Keratinocyte (primary cell): ENCODE measurements around the gene FUZ. TPM values are rescaled to one million over a fixed set of nuclear protein-coding genes. Genes with fewer than 3 reads are reported as not detected.
A peak's percentile ranks its signal among the peaks of the same experiment; 100 is the strongest.

ENCODE experiments used
- DNase-seq: peaks from one replicate; pipeline ENCODE4 v3.0.0-alpha.2; 2011; ENCODE audit warnings: low read depth, missing footprints, low spot score
- FAIRE-seq: peaks from 2 replicates; lab custom pipeline; 2011; peaks lifted over from hg19 to GRCh38; lab: Jason Lieb, UNC
- H2AFZ ChIP-seq: 2 replicates; pipeline ENCODE4 v1.6.0; 2012; ENCODE audit warnings: low read length, control low read depth, inconsistent platforms; ENCODE audit not compliant: control insufficient read depth
- H3K27ac ChIP-seq: 2 replicates; pipeline ENCODE4 v1.5.1; 2011; ENCODE audit warnings: low read length; ENCODE audit not compliant: control insufficient read depth, insufficient read depth
- H3K27me3 ChIP-seq: 3 replicates; pipeline ENCODE4 v1.6.0; 2011; ENCODE audit warnings: low read length; ENCODE audit not compliant: control insufficient read depth, insufficient read depth; ENCODE audit errors: extremely low read depth
- H3K36me3 ChIP-seq, 2 experiments: 2 replicates in 1 of 2; 3 replicates in 1 of 2; pipeline ENCODE4 v1.5.1; 2011; ENCODE audit warnings: low read length in 2 of 2, mild to moderate bottlenecking in 1 of 2; ENCODE audit not compliant: control insufficient read depth in 2 of 2, insufficient read depth in 2 of 2; ENCODE audit errors: extremely low read depth in 1 of 2
- H3K4me1 ChIP-seq: 3 replicates; pipeline ENCODE4 v1.5.1; 2011; ENCODE audit warnings: low read length; ENCODE audit not compliant: control insufficient read depth, insufficient read depth; ENCODE audit errors: extremely low read depth
- H3K4me2 ChIP-seq: 3 replicates; pipeline ENCODE4 v1.6.0; 2011; ENCODE audit warnings: low read depth, low read length; ENCODE audit not compliant: control insufficient read depth, insufficient read depth; ENCODE audit errors: extremely low read depth
- H3K4me3 ChIP-seq, 3 experiments: fragments of 200-600 bp in 1 of 3; sonication (generic) in 1 of 3; 2 replicates in 2 of 3; 3 replicates in 1 of 3; pipeline ENCODE4 v1.5.1; 2011 to 2016; ENCODE audit warnings: low read length in 3 of 3, mild to moderate bottlenecking in 3 of 3, control low read depth in 2 of 3, inconsistent platforms in 1 of 3, low read depth in 1 of 3, mixed read lengths in 1 of 3, mixed run types in 1 of 3, moderate library complexity in 1 of 3; ENCODE audit not compliant: control insufficient read depth in 2 of 3, insufficient read depth in 2 of 3; ENCODE audit errors: extremely low read depth in 1 of 3
- H3K79me2 ChIP-seq: 2 replicates; pipeline ENCODE4 v1.6.0; 2012; ENCODE audit warnings: low read length; ENCODE audit not compliant: control insufficient read depth, insufficient read depth
- H3K9ac ChIP-seq: 3 replicates; pipeline ENCODE4 v1.6.0; 2011; ENCODE audit warnings: low read length; ENCODE audit not compliant: control insufficient read depth, insufficient read depth; ENCODE audit errors: extremely low read depth
- H3K9me1 ChIP-seq: 3 replicates; pipeline ENCODE4 v1.6.0; 2011; ENCODE audit warnings: low read length; ENCODE audit not compliant: control insufficient read depth, insufficient read depth; ENCODE audit errors: extremely low read depth
- H3K9me3 ChIP-seq: 2 replicates; pipeline ENCODE4 v1.5.1; 2012; ENCODE audit warnings: low read depth, low read length; ENCODE audit not compliant: control insufficient read depth
- H4K20me1 ChIP-seq: 3 replicates; pipeline ENCODE4 v1.6.0; 2011; ENCODE audit warnings: low read length; ENCODE audit not compliant: control insufficient read depth, insufficient read depth; ENCODE audit errors: extremely low read depth
- EZH2 ChIP-seq: IDR thresholded peaks from one replicate; pipeline ENCODE4 v1.6.1; 2012; ENCODE audit warnings: inconsistent platforms, mild to moderate bottlenecking, low read length, moderate library complexity
- dilution Hi-C: fragments of 300-500 bp; cut with MboI; formaldehyde crosslinking; loops from one replicate; pipeline ENCODE4 v1.7.0; 2020; ENCODE audit warnings: low sequenced_read_pairs; ENCODE audit not compliant: extremely low pct_ligation_motif_present
- polyA plus RNA-seq, 5 experiments: library from polyadenylated mRNA; depleted of rRNA in 3 of 5; stranded (reverse) in 3 of 5; stranded (forward) in 1 of 5; unstranded in 1 of 5; fragments of >200 nt; gene quantifications; 1 replicate in 1 of 5; 2 replicates in 3 of 5; 3 replicates in 1 of 5; pipeline versions ENCODE4 v1.2.1 to v1.2.3, GENCODE V29; 2011 to 2012; ENCODE audit warnings: missing spikeins in 2 of 5, low read depth in 1 of 5, low replicate concordance in 1 of 5
- TF ChIP-seq, protein P1 (sequence below), 3 experiments: IDR thresholded peaks in 1 of 3; conservative IDR thresholded peaks in 1 of 3; optimal IDR thresholded peaks in 1 of 3; 2 replicates in 2 of 3; 3 replicates in 1 of 3; pipeline versions ENCODE3 to v1.5.1; 2011; ENCODE audit warnings: low read length in 3 of 3, mild to moderate bottlenecking in 3 of 3, moderate library complexity in 2 of 3, control low read depth in 1 of 3, inconsistent platforms in 1 of 3; ENCODE audit not compliant: insufficient read depth in 2 of 3; ENCODE audit errors: extremely low read depth in 1 of 3

The FUZ gene
- polyA plus RNA-seq, 1 donor (not counting 4 experiments of a cell fraction or from before 2014, with no cell fraction given), result 3.7 TPM

DNA sequence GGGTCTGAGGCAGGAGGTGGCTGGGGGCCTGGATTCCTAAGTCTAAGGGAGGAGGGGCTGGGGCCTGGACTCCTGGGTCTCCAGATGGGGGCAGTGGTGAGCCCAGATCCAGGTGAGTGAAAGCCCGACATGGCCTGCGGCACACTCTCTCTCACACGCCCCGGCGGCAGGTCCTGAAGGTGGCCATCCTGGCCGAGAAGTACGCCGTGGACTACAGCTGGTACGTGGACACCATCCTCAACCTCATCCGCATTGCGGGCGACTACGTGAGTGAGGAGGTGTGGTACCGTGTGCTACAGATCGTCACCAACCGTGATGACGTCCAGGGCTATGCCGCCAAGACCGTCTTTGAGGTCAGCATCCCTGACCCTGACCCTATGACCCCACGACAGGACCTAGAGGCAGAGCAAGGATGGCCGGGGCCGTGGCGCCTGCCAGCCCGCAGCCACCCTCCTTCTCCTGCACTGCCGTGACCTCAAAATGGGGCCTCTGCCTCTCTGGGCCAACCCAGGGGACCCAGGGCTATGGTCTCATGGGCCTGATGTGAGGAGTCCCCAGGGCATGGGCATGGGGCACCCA is 13.2 kb downstream of the FUZ start:
- H3K36me3 ChIP-seq, result peaks cover 45 to 46% of the 10 kb centered on the region in 2 experiments
- no peaks in the 10 kb centered on the region for H3K79me2 ChIP-seq
- dilution Hi-C loops, result no loop called here
- H4K20me1 ChIP-seq, result no peaks in the 10 kb centered on the region
- H3K4me2 ChIP-seq, result no peak overlapping the region
- no peak overlapping the region for H3K27ac ChIP-seq
- no peak for TF ChIP-seq EZH2
- TF ChIP-seq, protein P1, sequence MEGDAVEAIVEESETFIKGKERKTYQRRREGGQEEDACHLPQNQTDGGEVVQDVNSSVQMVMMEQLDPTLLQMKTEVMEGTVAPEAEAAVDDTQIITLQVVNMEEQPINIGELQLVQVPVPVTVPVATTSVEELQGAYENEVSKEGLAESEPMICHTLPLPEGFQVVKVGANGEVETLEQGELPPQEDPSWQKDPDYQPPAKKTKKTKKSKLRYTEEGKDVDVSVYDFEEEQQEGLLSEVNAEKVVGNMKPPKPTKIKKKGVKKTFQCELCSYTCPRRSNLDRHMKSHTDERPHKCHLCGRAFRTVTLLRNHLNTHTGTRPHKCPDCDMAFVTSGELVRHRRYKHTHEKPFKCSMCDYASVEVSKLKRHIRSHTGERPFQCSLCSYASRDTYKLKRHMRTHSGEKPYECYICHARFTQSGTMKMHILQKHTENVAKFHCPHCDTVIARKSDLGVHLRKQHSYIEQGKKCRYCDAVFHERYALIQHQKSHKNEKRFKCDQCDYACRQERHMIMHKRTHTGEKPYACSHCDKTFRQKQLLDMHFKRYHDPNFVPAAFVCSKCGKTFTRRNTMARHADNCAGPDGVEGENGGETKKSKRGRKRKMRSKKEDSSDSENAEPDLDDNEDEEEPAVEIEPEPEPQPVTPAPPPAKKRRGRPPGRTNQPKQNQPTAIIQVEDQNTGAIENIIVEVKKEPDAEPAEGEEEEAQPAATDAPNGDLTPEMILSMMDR (optimal IDR thresholded peaks at IDR 0.05 in 1 of 3, IDR thresholded peaks at IDR 0.05 in 1 of 3, conservative IDR thresholded peaks at IDR 0.05 in 1 of 3; ENCODE audit: extremely low read depth in 1 of 3, insufficient read depth in 2 of 3, low read length in 3 of 3), result peak in 1 of 3 experiments; percentile 33
- H3K9me3 ChIP-seq, result no peaks in the 10 kb centered on the region
- H3K27me3 ChIP-seq, result no peaks in the 10 kb centered on the region
- no peaks in the 10 kb centered on the region for H3K9me1 ChIP-seq
- H2AFZ ChIP-seq, result no peak overlapping the region
- DNase-seq (no peak), FAIRE-seq (no peak)
- H3K4me1 ChIP-seq, result no peaks in the 10 kb centered on the region
- H3K4me3 ChIP-seq, result no peak overlapping the region
- H3K9ac ChIP-seq, result no peak overlapping the region

DNA sequence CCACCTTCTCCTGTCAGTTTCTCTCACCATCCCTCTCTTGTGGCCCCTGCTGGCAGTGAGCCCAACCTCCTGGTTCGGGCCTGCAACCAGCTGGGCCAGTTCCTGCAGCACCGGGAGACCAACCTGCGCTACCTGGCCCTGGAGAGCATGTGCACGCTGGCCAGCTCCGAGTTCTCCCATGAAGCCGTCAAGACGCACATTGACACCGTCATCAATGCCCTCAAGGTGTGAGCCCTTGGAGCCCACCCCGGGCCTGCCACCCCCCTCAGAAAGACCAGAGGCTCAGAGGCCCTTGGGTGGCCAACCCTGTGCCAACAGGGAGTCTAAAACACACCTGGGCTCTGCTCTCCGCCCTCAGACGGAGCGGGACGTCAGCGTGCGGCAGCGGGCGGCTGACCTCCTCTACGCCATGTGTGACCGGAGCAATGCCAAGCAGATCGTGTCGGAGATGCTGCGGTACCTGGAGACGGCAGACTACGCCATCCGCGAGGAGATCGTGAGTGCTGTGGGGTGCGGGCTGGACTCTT is 13.8 kb downstream of the FUZ start:
- no peaks in the 10 kb centered on the region for H4K20me1 ChIP-seq
- H3K4me1 ChIP-seq, result no peaks in the 10 kb centered on the region
- TF ChIP-seq, protein P1 (optimal IDR thresholded peaks at IDR 0.05 in 1 of 3, IDR thresholded peaks at IDR 0.05 in 1 of 3, conservative IDR thresholded peaks at IDR 0.05 in 1 of 3; ENCODE audit: extremely low read depth in 1 of 3, insufficient read depth in 2 of 3, low read length in 3 of 3), result no peak
- TF ChIP-seq EZH2, result no peak
- dilution Hi-C loops, result no loop called here
- no peak overlapping the region for H3K27ac ChIP-seq
- no peak overlapping the region for H3K4me2 ChIP-seq
- H3K27me3 ChIP-seq, result no peaks in the 10 kb centered on the region
- no peak overlapping the region for H2AFZ ChIP-seq
- peaks cover 44 to 48% of the 10 kb centered on the region in 2 experiments for H3K36me3 ChIP-seq
- no peaks in the 10 kb centered on the region for H3K79me2 ChIP-seq
- no peaks in the 10 kb centered on the region for H3K9me3 ChIP-seq
- no peak overlapping the region for H3K4me3 ChIP-seq
- no peak overlapping the region for H3K9ac ChIP-seq
- no peaks in the 10 kb centered on the region for H3K9me1 ChIP-seq
- DNase-seq, result no peak
- no peak for FAIRE-seq
